NCI-H2081 (cell line): ENCODE measurements around the gene FMN1.

Source experiments
- DNase-seq, 2 experiments: peaks; one replicate each; lab custom pipeline; 2025; lab: John Stamatoyannopoulos, UW

FMN1 gene

GRCh38 chr15:32765236-32765635, 429.3 kb downstream of the FMN1 start:
- peak; percentile 7 to 17 for DNase-seq

GRCh38 chr15:32763295-32763694, 431.2 kb downstream of the FMN1 start:
- no peak for DNase-seq

GRCh38 chr15:32757426-32757825, 437.1 kb downstream of the FMN1 start:
- DNase-seq: no peak

GRCh38 chr15:32750979-32751378, 443.5 kb downstream of the FMN1 start:
- DNase-seq: no peak

- no peak for DNase-seq
Observed at GRCh38 chr15:32747921-32748342, 446.6 kb downstream of the FMN1 start.

- DNase-seq: no peak
Observed at GRCh38 chr15:32746116-32746857, 448.2 kb downstream of the FMN1 start.

- peak; percentile 29 to 69 for DNase-seq
Observed at GRCh38 chr15:32743411-32744140, 450.9 kb downstream of the FMN1 start.

- no peak for DNase-seq
Observed at GRCh38 chr15:32739522-32740063, 454.9 kb downstream of the FMN1 start.

- no peak for DNase-seq
Observed at GRCh38 chr15:32738666-32739065, 455.8 kb downstream of the FMN1 start.

GRCh38 chr15:32737304-32737703, 457.2 kb downstream of the FMN1 start:
- no peak for DNase-seq

- no peak for DNase-seq
Observed at GRCh38 chr15:32736701-32737061, 457.8 kb downstream of the FMN1 start.

GRCh38 chr15:32735989-32736700, 458.4 kb downstream of the FMN1 start:
- DNase-seq: no peak

- no peak for DNase-seq
Observed at GRCh38 chr15:32733281-32733680, 461.2 kb downstream of the FMN1 start.

- DNase-seq: no peak
Observed at GRCh38 chr15:32732574-32733157, 461.8 kb downstream of the FMN1 start.

- no peak for DNase-seq
Observed at GRCh38 chr15:32730677-32731654, 463.5 kb downstream of the FMN1 start.

GRCh38 chr15:32729700-32730395, 464.7 kb downstream of the FMN1 start:
- DNase-seq: no peak

- DNase-seq: no peak
Observed at GRCh38 chr15:32723171-32723948, 471.2 kb downstream of the FMN1 start.

GRCh38 chr15:32722136-32722535, 472.4 kb downstream of the FMN1 start:
- no peak for DNase-seq

- DNase-seq: no peak
Observed at GRCh38 chr15:32721596-32721995, 472.9 kb downstream of the FMN1 start.
